Measurements from ENCODE around the gene KXD1. TPM values are rescaled to one million over a fixed set of nuclear protein-coding genes. Genes with fewer than 3 reads are reported as not detected.
"Not testable (repeated sequence)": the region's sequence is repeated elsewhere in the genome, so short reads cannot be mapped to it uniquely, and the experiment has no call there.

KXD1 gene
- total RNA-seq, 1 donor from 2014 or later: 97.2 TPM

GRCh38 chr19:18532168-18532890 is 25.3 kb upstream of the KXD1 start:
- ATAC-seq: no peak
- intact Hi-C loops (cut with DNase I): no loop called here

GRCh38 chr19:18533058-18533457 is 24.6 kb upstream of the KXD1 start:
- ATAC-seq (peak; percentile 14), DNase-seq (ENCODE audit: low spot score) (no peak)

More at GRCh38 chr19:18532168-18532890, 25.3 kb upstream of the KXD1 start:
- DNase-seq (ENCODE audit: low spot score): no peak

GRCh38 chr19:18536475-18536874 is 21.2 kb upstream of the KXD1 start:
- intact Hi-C loops (cut with DNase I): no loop called here
- DNase-seq (ENCODE audit: low spot score) (no peak), ATAC-seq (no peak)

More at GRCh38 chr19:18533058-18533457, 24.6 kb upstream of the KXD1 start:
- intact Hi-C loops (cut with DNase I): no loop called here

GRCh38 chr19:18537431-18537830 is 20.2 kb upstream of the KXD1 start:
- ATAC-seq (no peak), DNase-seq (ENCODE audit: low spot score) (no peak)
- intact Hi-C loops (cut with DNase I): no loop called here

- no peak for ATAC-seq
- no peak for DNase-seq (ENCODE audit: low spot score)
- intact Hi-C loops (cut with DNase I): no loop called here
These were observed 19.6 kb upstream of the KXD1 start for GRCh38 chr19:18538115-18538514.

- DNase-seq (ENCODE audit: low spot score): no peak
- no peak for ATAC-seq
- intact Hi-C loops (cut with DNase I): no loop called here
These were observed 18.3 kb upstream of the KXD1 start for GRCh38 chr19:18539372-18539771.

DNA sequence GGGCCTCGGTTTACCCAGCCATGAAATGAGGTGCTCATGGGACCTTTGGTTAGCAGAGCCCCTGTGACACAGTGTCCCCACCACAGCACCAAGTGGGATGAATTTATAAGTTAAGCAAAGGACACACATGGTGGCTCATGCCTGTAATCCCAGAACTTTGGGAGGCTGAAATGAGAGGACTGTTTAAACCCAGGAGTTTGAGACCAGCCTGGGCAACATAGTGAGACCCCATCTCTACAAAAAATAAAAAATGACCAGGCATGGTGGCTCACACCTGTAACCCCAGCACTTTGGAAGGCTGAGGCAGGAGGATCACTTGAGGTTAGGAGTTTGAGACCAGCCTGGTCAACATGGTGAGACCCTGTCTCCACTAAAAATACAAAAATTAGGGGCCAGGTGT is 17.5 kb upstream of the KXD1 start:
- ATAC-seq; DNase-seq (ENCODE audit: low spot score); intact Hi-C loops (cut with DNase I): not testable (repeated sequence)

GRCh38 chr19:18541258-18541991 is 16.2 kb upstream of the KXD1 start:
- intact Hi-C loops (cut with DNase I): no loop called here
- ATAC-seq (no peak), DNase-seq (ENCODE audit: low spot score) (no peak)

- DNase-seq (ENCODE audit: low spot score) (no peak), ATAC-seq (peak; percentile 6)
- intact Hi-C loops (cut with DNase I): no loop called here
These were observed 15.4 kb upstream of the KXD1 start for GRCh38 chr19:18541992-18542940.

GRCh38 chr19:18542941-18543813 is 14.5 kb upstream of the KXD1 start, which contains the start of gene FKBP8:
TSS of gene FKBP8 (minus strand) at chr19:18543573. CDS start at chr19:18541970, 1,603 bp downstream.
- intact Hi-C loops (cut with DNase I): no loop called here
- ATAC-seq (peak; percentile 97), DNase-seq (ENCODE audit: low spot score) (peak; percentile 97)

GRCh38 chr19:18543814-18544475 is 13.7 kb upstream of the KXD1 start:
- DNase-seq (ENCODE audit: low spot score): no peak
- intact Hi-C loops (cut with DNase I): no loop called here
- ATAC-seq: peak; percentile 39

- DNase-seq (ENCODE audit: low spot score) (no peak), ATAC-seq (no peak)
- intact Hi-C loops (cut with DNase I): no loop called here
These were observed 6.0 kb upstream of the KXD1 start for GRCh38 chr19:18551631-18552030.

- no peak for ATAC-seq
- no peak for DNase-seq (ENCODE audit: low spot score)
- intact Hi-C loops (cut with DNase I): no loop called here
These were observed 509 bp downstream of the KXD1 start for GRCh38 chr19:18558202-18558555.

DNA sequence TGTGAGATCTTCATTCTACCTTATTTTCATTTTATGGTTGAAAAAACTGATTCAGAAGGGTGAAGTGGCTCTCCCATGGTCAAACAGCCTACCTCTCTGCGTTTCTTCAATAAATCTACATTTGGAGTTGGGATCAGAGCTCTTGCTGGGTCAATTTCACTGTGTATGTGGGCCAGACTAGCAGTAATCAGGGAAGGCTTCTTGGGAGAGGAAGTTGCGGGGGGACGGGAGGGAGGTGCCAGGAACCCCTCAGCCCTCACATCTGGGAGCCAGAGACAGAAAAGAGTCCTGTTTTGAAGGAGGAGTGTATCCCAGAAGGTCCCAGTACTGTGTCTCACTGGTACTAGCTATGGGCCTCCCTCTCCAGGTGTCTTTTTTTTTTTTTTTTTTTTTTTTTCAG is 934 bp downstream of the KXD1 start:
- intact Hi-C loops (cut with DNase I): no loop called here
- no peak for ATAC-seq
- DNase-seq (ENCODE audit: low spot score): no peak

- intact Hi-C loops (cut with DNase I): loop anchor here (10.0 kb wide), 1 partner anchor 85 kb away; no protein-coding TSS in a partner anchor
- no peak for DNase-seq (ENCODE audit: low spot score)
- ATAC-seq: no peak
These were observed 2.0 kb downstream of the KXD1 start for GRCh38 chr19:18559685-18560084.

GRCh38 chr19:18562086-18562485 is 4.4 kb downstream of the KXD1 start:
- ATAC-seq (peak; percentile 5), DNase-seq (ENCODE audit: low spot score) (no peak)

DNA sequence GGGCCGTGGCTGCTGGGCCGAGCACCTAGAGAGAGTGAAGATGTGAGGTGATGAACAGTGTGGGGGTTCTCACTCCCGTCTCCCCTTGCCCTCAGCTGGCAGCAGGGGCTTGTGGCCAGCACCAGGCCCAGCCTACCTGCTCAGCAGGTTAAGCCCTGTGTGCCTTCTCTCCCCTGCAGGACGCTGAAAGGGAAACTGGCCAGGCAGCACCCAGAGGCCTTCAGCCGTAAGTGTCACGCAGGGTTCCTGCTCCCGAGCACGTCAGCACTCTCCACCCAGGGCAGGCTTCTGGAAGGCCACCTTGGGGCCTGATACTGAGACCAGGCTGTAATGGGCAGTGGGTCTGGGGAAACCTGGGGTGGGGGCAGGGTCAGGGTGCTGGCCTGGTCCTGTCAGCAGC is 9.3 kb downstream of the KXD1 start:
- no peak for ATAC-seq
- DNase-seq (ENCODE audit: low spot score): no peak
- intact Hi-C loops (cut with DNase I): loop anchor here (10.0 kb wide), 1 partner anchor 92 kb away; no protein-coding TSS in a partner anchor

More at GRCh38 chr19:18562086-18562485, 4.4 kb downstream of the KXD1 start:
- intact Hi-C loops (cut with DNase I): loop anchor here (10.0 kb wide), 1 partner anchor 87 kb away; no protein-coding TSS in a partner anchor

DNA sequence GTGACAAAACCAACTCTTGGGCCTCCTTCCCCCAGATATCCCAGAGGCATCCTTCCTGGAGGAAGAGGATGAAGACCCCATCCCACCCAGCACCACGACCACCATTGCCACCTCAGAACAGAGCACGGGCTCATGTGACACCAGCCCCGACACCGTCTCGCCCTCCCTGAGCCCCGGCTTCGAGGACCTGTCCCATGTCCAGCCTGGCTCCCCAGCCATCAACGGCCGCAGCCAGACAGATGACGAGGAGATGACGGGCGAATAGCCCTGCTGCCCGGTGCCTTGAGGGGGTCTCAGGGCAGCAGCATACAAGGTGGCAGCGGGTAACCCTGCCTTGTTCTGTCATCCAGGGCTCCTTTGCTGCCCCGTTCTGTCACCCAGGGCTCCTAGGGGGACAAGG is 10.7 kb downstream of the KXD1 start:
- no peak for ATAC-seq
- intact Hi-C loops (cut with DNase I): loop anchor here (10.0 kb wide), 1 partner anchor 94 kb away; no protein-coding TSS in a partner anchor
- DNase-seq (ENCODE audit: low spot score): no peak
